NCI-H187 treated with DMSO at 0.1 percent for 48 hours (cell line): ENCODE results near the gene ZNF345.

Source experiments
- DNase-seq: peaks from one replicate; lab custom pipeline; 2025; lab: John Stamatoyannopoulos, UW

The ZNF345 gene

DNA sequence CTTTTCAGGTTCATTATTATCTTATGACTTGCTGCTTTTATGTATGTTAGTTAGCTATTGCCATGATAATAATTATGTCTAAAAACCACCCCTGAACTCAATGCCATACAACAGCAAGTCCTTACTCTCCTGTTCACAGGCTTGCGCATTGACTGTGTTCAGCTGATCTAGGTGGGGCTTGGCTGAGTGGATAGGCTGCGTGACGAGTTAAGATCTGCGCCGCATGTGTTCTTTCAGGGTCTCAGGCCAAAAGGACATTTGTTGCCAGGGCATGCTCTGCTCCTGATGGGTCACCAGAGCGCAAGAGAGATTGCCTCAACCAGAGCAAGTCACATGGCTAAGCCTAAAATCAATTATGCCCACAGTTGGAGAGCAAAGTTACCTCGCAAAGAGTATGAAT is 66.3 kb downstream of the ZNF345 start:
- no peak for DNase-seq

DNA sequence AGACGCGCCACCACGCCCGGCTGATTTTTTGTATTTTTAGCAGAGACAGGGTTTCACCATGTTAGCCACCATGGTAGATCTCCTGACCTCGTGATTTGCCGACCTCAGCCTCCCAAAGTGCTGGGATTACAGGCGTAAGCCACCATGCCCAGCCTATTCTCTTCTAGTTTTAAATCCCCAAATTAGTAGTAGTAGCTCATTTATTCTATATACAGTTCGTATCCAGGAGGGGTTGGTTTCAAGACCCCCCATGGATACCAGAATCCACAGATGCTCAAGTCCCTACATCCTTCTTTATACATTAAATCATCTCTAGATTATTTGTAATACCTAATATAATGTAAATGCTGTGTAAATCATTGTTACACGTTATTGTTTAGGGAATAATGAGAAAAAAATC is 67.4 kb downstream of the ZNF345 start:
- no peak for DNase-seq
